Type B pancreatic cell (in vitro differentiated cells): ENCODE measurements around the gene SEC14L5. TPM values are rescaled to one million over a fixed set of nuclear protein-coding genes. Genes with fewer than 3 reads are reported as not detected.
A peak's percentile ranks its signal among the peaks of the same experiment; 100 is the strongest.
"Not testable (repeated sequence)": the region's sequence is repeated elsewhere in the genome, so short reads cannot be mapped to it uniquely, and the experiment has no call there.

Source experiments
- DNase-seq: peaks from one replicate; pipeline ENCODE4 v3.0.0; 2021; ENCODE audit warnings: mixed read lengths; ENCODE audit not compliant: unreplicated experiment; ENCODE audit errors: extremely low spot score
- H3K27ac Mint-ChIP-seq: 2 replicates; pipeline ENCODE4 v1.8.0; 2021; ENCODE audit warnings: mild to moderate bottlenecking, mixed read lengths
- H3K27me3 Mint-ChIP-seq: 2 replicates; pipeline ENCODE4 v1.8.0; 2021; ENCODE audit warnings: mixed read lengths
- H3K36me3 Mint-ChIP-seq: 2 replicates; pipeline ENCODE4 v1.8.0; 2021; ENCODE audit warnings: mixed read lengths
- H3K4me1 Mint-ChIP-seq: one replicate; pipeline ENCODE4 v1.8.0; 2021; ENCODE audit warnings: mixed read lengths; ENCODE audit not compliant: unreplicated experiment
- H3K4me3 Mint-ChIP-seq: 2 replicates; pipeline ENCODE4 v1.8.0; 2021; ENCODE audit warnings: mild to moderate bottlenecking, mixed read lengths
- H3K9me3 Mint-ChIP-seq: 2 replicates; pipeline ENCODE4 v1.8.0; 2021; ENCODE audit warnings: mixed read lengths
- total RNA-seq: library from RNA; stranded (reverse); gene quantifications from 2 replicates; pipeline ENCODE4 v1.2.1, GENCODE V29; 2021; ENCODE audit warnings: low replicate concordance
- TF ChIP-seq, protein P1 (sequence below): fragments of 200-600 bp; sonication (generic); conservative IDR thresholded peaks from 2 replicates; pipeline ENCODE4 v1.5.0; 2021; ENCODE audit warnings: antibody characterized with exemption, mild to moderate bottlenecking

The SEC14L5 gene
- total RNA-seq, 1 donor from 2014 or later = 0.92 TPM

DNA sequence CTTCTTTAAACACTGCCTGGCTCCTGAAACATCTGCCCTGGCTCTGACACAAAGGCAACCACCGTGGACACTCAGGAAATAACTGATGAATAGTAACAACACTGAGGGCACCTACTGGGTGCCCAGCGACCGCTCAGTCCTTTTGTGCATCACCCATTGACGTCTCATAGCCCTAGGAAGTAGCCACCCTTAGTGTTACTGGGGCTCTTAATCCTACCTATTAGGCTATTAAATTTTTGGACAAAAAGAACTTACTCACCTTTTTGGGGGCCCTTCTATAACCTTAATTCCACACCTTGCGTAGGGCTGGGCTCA is 32.9 kb upstream of the SEC14L5 start:
- peaks cover 13% of the 10 kb centered on the region for H3K36me3 Mint-ChIP-seq
- H3K27me3 Mint-ChIP-seq = no peaks in the 10 kb centered on the region
- DNase-seq = no peak
- peak overlapping the region; percentile 86 for H3K4me3 Mint-ChIP-seq
- H3K4me1 Mint-ChIP-seq = peaks cover 27% of the 10 kb centered on the region
- peak overlapping the region; percentile 99 for H3K27ac Mint-ChIP-seq
- H3K9me3 Mint-ChIP-seq = peaks cover 6% of the 10 kb centered on the region
- TF ChIP-seq, protein P1, sequence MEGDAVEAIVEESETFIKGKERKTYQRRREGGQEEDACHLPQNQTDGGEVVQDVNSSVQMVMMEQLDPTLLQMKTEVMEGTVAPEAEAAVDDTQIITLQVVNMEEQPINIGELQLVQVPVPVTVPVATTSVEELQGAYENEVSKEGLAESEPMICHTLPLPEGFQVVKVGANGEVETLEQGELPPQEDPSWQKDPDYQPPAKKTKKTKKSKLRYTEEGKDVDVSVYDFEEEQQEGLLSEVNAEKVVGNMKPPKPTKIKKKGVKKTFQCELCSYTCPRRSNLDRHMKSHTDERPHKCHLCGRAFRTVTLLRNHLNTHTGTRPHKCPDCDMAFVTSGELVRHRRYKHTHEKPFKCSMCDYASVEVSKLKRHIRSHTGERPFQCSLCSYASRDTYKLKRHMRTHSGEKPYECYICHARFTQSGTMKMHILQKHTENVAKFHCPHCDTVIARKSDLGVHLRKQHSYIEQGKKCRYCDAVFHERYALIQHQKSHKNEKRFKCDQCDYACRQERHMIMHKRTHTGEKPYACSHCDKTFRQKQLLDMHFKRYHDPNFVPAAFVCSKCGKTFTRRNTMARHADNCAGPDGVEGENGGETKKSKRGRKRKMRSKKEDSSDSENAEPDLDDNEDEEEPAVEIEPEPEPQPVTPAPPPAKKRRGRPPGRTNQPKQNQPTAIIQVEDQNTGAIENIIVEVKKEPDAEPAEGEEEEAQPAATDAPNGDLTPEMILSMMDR = no peak

DNA sequence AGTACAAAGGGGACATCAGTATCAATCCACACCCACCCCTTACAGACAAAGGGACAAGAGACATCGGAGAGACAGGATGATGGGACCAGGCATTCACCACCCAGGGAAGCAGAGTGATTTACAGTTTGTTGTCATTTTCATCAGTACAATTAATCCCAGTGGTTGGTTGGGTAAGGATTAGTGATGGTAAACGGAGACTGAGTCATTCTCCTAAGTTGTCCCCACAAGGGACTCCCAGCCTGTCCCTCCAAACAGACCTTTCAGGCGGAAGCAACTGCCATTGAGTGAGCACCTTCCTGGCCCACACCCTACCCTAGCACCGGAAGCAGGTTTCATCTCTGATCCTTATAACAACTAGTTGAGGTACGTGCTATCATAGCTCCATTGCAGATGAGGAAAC is 32.3 kb upstream of the SEC14L5 start:
- Mint-ChIP-seq H3K4me1 (peaks cover 27% of the 10 kb centered on the region), H3K36me3 (peaks cover 16% of the 10 kb centered on the region), H3K4me3 (peak overlapping the region; percentile 86), H3K27me3 (peaks cover 2% of the 10 kb centered on the region), H3K27ac (peak overlapping the region; percentile 99), H3K9me3 (peaks cover 6% of the 10 kb centered on the region)
- TF ChIP-seq, protein P1 = no peak
- DNase-seq = no peak

DNA sequence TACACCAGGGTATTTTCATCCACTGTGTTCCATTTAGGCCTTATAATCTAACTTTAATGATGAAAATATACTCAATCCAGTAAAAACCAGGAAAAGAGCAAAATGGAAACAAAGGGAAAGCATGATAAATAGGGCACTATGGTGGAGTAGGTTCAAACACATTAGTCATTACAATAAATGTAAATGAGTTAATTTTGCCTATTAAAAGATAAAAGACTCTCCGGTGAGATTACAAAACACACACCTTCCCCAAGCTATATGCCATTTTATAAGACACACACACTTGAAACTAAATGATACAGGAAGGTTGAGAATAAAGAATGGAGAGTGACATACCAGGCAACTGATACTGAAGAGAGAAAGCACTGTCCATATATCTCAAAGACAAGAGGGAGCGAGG is 31.2 kb upstream of the SEC14L5 start:
- Mint-ChIP-seq H3K27ac (peak overlapping the region; percentile 57), H3K27me3 (peaks cover 2% of the 10 kb centered on the region), H3K4me1 (peaks cover 27% of the 10 kb centered on the region), H3K4me3 (peak overlapping the region; percentile 27), H3K9me3 (peaks cover 6% of the 10 kb centered on the region), H3K36me3 (peaks cover 16% of the 10 kb centered on the region)
- TF ChIP-seq, protein P1 = no peak
- no peak for DNase-seq

DNA sequence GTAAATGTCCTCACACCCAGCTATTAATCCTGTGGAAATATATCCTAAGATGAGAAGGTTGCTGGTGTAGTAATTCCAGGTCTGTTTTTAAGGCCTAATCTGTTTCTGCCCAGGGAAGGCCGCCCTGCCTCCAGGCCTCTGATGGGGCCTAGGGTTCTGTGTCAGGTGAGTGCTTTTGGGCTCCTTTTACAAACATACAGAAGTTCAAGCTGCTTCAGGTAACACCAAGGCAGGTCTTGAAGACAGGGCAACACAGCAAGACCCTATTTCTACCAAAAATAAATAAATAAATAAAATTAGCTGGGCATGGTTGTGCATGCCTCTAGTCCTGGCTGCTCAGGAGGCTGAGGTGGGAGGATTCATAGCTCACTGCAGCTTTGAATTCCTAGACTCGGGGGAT is 30.5 kb upstream of the SEC14L5 start:
- H3K4me1 Mint-ChIP-seq = peaks cover 25% of the 10 kb centered on the region
- H3K27me3 Mint-ChIP-seq = peaks cover 4% of the 10 kb centered on the region
- H3K4me3 Mint-ChIP-seq = no peak overlapping the region
- TF ChIP-seq, protein P1 = no peak
- H3K9me3 Mint-ChIP-seq = peaks cover 6% of the 10 kb centered on the region
- peaks cover 16% of the 10 kb centered on the region for H3K36me3 Mint-ChIP-seq
- no peak for DNase-seq
- no peak overlapping the region for H3K27ac Mint-ChIP-seq

DNA sequence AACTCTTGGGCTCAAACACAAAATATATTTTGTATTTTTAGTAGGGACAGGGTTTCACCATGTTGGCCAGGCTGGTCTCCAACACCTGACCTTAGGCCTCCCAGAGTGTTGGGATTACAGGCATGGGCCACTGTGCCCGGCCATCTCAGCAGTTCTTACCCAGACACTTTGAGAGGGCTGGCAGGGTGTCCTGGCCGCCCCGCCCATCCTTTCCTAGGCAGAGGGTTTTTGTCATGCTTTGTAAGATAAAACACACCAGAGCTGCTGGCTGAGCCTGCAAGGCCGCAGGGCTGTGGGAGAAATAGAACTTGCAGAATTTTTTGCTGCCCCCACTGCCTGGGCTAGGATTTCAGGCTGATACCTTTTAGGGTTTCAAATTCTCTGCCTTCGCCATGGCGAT is 29.9 kb upstream of the SEC14L5 start:
- H3K27ac Mint-ChIP-seq = no peak overlapping the region
- DNase-seq = no peak
- H3K36me3 Mint-ChIP-seq = peaks cover 16% of the 10 kb centered on the region
- peaks cover 5% of the 10 kb centered on the region for H3K27me3 Mint-ChIP-seq
- no peak overlapping the region for H3K4me3 Mint-ChIP-seq
- H3K9me3 Mint-ChIP-seq = peaks cover 6% of the 10 kb centered on the region
- TF ChIP-seq, protein P1 = no peak
- H3K4me1 Mint-ChIP-seq = peaks cover 20% of the 10 kb centered on the region

DNA sequence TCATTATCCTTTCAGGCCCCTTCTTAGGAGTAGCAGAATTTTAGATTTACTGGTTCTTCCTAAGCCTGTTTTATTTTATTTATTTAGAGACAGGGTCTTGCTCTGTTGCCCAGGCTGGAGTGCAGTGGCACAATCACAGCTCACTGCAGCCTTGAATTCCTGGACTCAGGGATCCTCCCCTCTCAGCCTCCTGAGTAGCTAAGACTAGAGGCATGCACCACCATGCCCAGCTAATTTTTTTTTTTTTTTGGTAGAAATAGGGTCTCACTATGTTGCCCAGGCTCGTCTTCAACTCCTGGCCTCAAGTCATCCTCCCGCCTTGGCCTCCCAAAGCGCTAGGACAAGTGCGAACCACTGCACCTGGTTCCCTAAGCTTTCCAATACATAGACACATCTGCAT is 28.5 kb upstream of the SEC14L5 start:
- not testable (repeated sequence) for DNase-seq, H3K9me3 Mint-ChIP-seq
- Mint-ChIP-seq H3K4me1 (peaks cover 21% of the 10 kb centered on the region), H3K36me3 (peaks cover 18% of the 10 kb centered on the region), H3K27ac (peak overlapping the region; percentile 30), H3K27me3 (peaks cover 17% of the 10 kb centered on the region), H3K4me3 (peak overlapping the region; percentile 16)
